Vagina (tissue), 2 donors: ENCODE measurements around the gene CGB1. TPM values are rescaled to one million over a fixed set of nuclear protein-coding genes. Genes with fewer than 3 reads are reported as not detected.

ENCODE experiments used
- DNase-seq, 2 donors: peaks; one replicate each; pipeline ENCODE4 v3.0.0-alpha.2; 2017; ENCODE audit errors: extremely low spot score in 2 of 2
- H3K27ac ChIP-seq: fragments of 200-600 bp; sonication (generic); one replicate; pipeline ENCODE4 v1.5.1; 2019
- H3K27me3 ChIP-seq: fragments of 200-600 bp; sonication (generic); one replicate; pipeline ENCODE4 v1.5.1; 2019
- H3K36me3 ChIP-seq, 2 donors: fragments of 200-600 bp; sonication (generic); one replicate each; pipeline ENCODE4 v1.5.1; 2017 to 2019
- H3K4me1 ChIP-seq: fragments of 200-600 bp; sonication (generic); one replicate; pipeline ENCODE4 v1.5.1; 2019
- H3K4me3 ChIP-seq, 2 donors: fragments of 200-600 bp; sonication (generic); 1 replicate in 1 of 2; 2 replicates in 1 of 2; pipeline ENCODE4 v1.5.1; 2016 to 2019
- H3K9me3 ChIP-seq: fragments of 200-600 bp; sonication (generic); one replicate; pipeline ENCODE4 v1.5.1; 2019
- CTCF ChIP-seq, 3 experiments: fragments of 450-650 bp in 2 of 3; fragments of 200-600 bp in 1 of 3; sonication (generic) in 1 of 3; IDR thresholded peaks; one replicate each; pipeline ENCODE4 v1.5.1; 2017 to 2019; ENCODE audit warnings: antibody characterized with exemption in 3 of 3, mild to moderate bottlenecking in 2 of 3, moderate library complexity in 2 of 3
- POLR2A ChIP-seq, 2 donors: fragments of 450-650 bp; IDR thresholded peaks; one replicate each; pipeline ENCODE4 v1.6.1; 2017; ENCODE audit warnings: antibody characterized with exemption in 2 of 2, mild to moderate bottlenecking in 2 of 2, moderate library complexity in 2 of 2
- POLR2AphosphoS5 ChIP-seq, 2 donors: sonication (generic); formaldehyde crosslinking; IDR thresholded peaks; one replicate each; pipeline ENCODE4 v1.9.0; 2017; ENCODE audit warnings: antibody characterized with exemption in 2 of 2, mild to moderate bottlenecking in 2 of 2, low read depth in 1 of 2; ENCODE audit not compliant: insufficient read depth in 1 of 2
- intact Hi-C: fragments of 100-400 bp; cut with DNase I; formaldehyde crosslinking; loops from one replicate; pipeline ENCODE4 v1.15.1; 2023
- total RNA-seq: library from RNA; depleted of rRNA; stranded (reverse); fragments of >200 nt; gene quantifications from one replicate; pipeline ENCODE4 v1.2.3, GENCODE V29; 2016

Gene CGB1
- total RNA-seq, 1 donor from 2014 or later: not detected

GRCh38 chr19:48991011-48991609, 45.6 kb downstream of the CGB1 start:
- no peaks in the 10 kb centered on the region for H3K9me3 ChIP-seq
- no peak for DNase-seq
- no peak overlapping the region for H3K4me3 ChIP-seq
- intact Hi-C loops: loop anchor here (10.0 kb wide), 1 partner anchor 154 kb away; no protein-coding TSS in a partner anchor
- H3K27ac ChIP-seq: peak overlapping the region; percentile 99
- TF ChIP-seq POLR2AphosphoS5 (IDR thresholded peaks at IDR 0.05; ENCODE audit: insufficient read depth in 1 of 2, low read depth in 1 of 2) (no peak), CTCF (IDR thresholded peaks at IDR 0.05) (no peak), POLR2A (IDR thresholded peaks at IDR 0.05) (no peak)
- H3K36me3 ChIP-seq: peaks cover 0 to 21% of the 10 kb centered on the region in 2 donors
- H3K4me1 ChIP-seq: peaks cover 46% of the 10 kb centered on the region
- no peaks in the 10 kb centered on the region for H3K27me3 ChIP-seq

GRCh38 chr19:48990400-48990799, 46.3 kb downstream of the CGB1 start:
- Histone ChIP-seq H3K9me3 (no peaks in the 10 kb centered on the region), H3K27ac (no peak overlapping the region), H3K4me1 (peaks cover 46% of the 10 kb centered on the region), H3K27me3 (no peaks in the 10 kb centered on the region), H3K4me3 (no peak overlapping the region), H3K36me3 (peaks cover 0 to 28% of the 10 kb centered on the region in 2 donors)
- no peak for DNase-seq
- TF ChIP-seq CTCF (IDR thresholded peaks at IDR 0.05) (no peak), POLR2A (IDR thresholded peaks at IDR 0.05) (no peak), POLR2AphosphoS5 (IDR thresholded peaks at IDR 0.05; ENCODE audit: insufficient read depth in 1 of 2, low read depth in 1 of 2) (no peak)
- intact Hi-C loops: loop anchor here (10.0 kb wide), 1 partner anchor 154 kb away; no protein-coding TSS in a partner anchor

GRCh38 chr19:48989701-48990291, 46.9 kb downstream of the CGB1 start:
- H3K36me3 ChIP-seq: peaks cover 0 to 34% of the 10 kb centered on the region in 2 donors
- no peaks in the 10 kb centered on the region for H3K27me3 ChIP-seq
- peaks cover 42% of the 10 kb centered on the region for H3K4me1 ChIP-seq
- intact Hi-C loops: loop anchor here (10.0 kb wide), 1 partner anchor 155 kb away; no protein-coding TSS in a partner anchor
- TF ChIP-seq POLR2AphosphoS5 (IDR thresholded peaks at IDR 0.05; ENCODE audit: insufficient read depth in 1 of 2, low read depth in 1 of 2) (no peak), CTCF (IDR thresholded peaks at IDR 0.05) (no peak), POLR2A (IDR thresholded peaks at IDR 0.05) (no peak)
- no peak for DNase-seq
- no peaks in the 10 kb centered on the region for H3K9me3 ChIP-seq
- H3K27ac ChIP-seq: no peak overlapping the region
- H3K4me3 ChIP-seq: no peak overlapping the region

- Histone ChIP-seq H3K27ac (no peak overlapping the region), H3K4me1 (peaks cover 33% of the 10 kb centered on the region), H3K36me3 (peaks cover 0 to 43% of the 10 kb centered on the region in 2 donors), H3K27me3 (no peaks in the 10 kb centered on the region), H3K9me3 (no peaks in the 10 kb centered on the region), H3K4me3 (no peak overlapping the region)
- TF ChIP-seq CTCF (IDR thresholded peaks at IDR 0.05) (no peak), POLR2A (IDR thresholded peaks at IDR 0.05) (no peak), POLR2AphosphoS5 (IDR thresholded peaks at IDR 0.05; ENCODE audit: insufficient read depth in 1 of 2, low read depth in 1 of 2) (no peak)
- no peak for DNase-seq
- intact Hi-C loops: no loop called here
These were observed 47.8 kb downstream of the CGB1 start for GRCh38 chr19:48988860-48989259.

- Histone ChIP-seq H3K9me3 (no peaks in the 10 kb centered on the region), H3K4me3 (no peak overlapping the region), H3K27me3 (no peaks in the 10 kb centered on the region), H3K36me3 (peaks cover 0 to 47% of the 10 kb centered on the region in 2 donors), H3K4me1 (peaks cover 33% of the 10 kb centered on the region), H3K27ac (no peak overlapping the region)
- intact Hi-C loops: no loop called here
- no peak for DNase-seq
- TF ChIP-seq POLR2A (IDR thresholded peaks at IDR 0.05): no peak
- TF ChIP-seq CTCF (IDR thresholded peaks at IDR 0.05): no peak
- no peak for TF ChIP-seq POLR2AphosphoS5 (IDR thresholded peaks at IDR 0.05; ENCODE audit: insufficient read depth in 1 of 2, low read depth in 1 of 2)
These were observed 48.4 kb downstream of the CGB1 start for GRCh38 chr19:48988286-48988685.
